ENCODE results near the gene CSH2.
"Not testable (repeated sequence)": the region's sequence is repeated elsewhere in the genome, so short reads cannot be mapped to it uniquely, and the experiment has no call there.

The CSH2 gene

GRCh38 chr17:63873577-63873976 is at the start of gene CSH2:
Gene CSH2, minus strand, starts transcription at chr17:63873677. Its CDS starts 63 bp downstream, at chr17:63873614.
- H3K9me3 Mint-ChIP-seq; H3K36me3 Mint-ChIP-seq (ENCODE audit: low read depth); H3K27ac Mint-ChIP-seq; H3K4me3 Mint-ChIP-seq; H3K4me1 Mint-ChIP-seq (ENCODE audit: low read depth); intact Hi-C loops (cut with micrococcal nuclease): not testable (repeated sequence)
- peaks cover 25% of the 10 kb centered on the region for H3K27me3 Mint-ChIP-seq

DNA sequence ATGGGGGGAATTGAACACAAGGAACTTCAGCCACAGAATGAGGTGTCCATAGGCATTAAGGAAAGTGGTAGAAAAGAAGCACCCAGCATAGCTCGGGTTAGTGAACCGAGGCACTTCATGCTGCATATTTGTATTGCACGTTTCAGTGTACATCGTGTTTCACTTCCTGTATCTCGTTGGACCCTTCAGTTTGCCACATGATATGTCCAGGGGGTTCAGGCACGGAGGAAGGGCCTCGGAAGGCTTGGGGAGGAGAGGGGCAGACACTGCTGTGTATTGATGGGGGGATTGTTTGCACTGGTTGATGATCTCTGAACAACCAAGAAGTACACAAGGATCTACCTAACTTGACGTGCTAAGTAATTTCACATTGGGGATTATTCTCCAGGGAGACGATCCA is 48.9 kb upstream of the CSH2 start:
- H3K4me1 Mint-ChIP-seq (ENCODE audit: low read depth): peaks cover 21% of the 10 kb centered on the region
- H3K9me3 Mint-ChIP-seq; H3K27me3 Mint-ChIP-seq; H3K36me3 Mint-ChIP-seq (ENCODE audit: low read depth); H3K27ac Mint-ChIP-seq; intact Hi-C loops (cut with micrococcal nuclease): not testable (repeated sequence)
- H3K4me3 Mint-ChIP-seq: peak overlapping the region; percentile 44

DNA sequence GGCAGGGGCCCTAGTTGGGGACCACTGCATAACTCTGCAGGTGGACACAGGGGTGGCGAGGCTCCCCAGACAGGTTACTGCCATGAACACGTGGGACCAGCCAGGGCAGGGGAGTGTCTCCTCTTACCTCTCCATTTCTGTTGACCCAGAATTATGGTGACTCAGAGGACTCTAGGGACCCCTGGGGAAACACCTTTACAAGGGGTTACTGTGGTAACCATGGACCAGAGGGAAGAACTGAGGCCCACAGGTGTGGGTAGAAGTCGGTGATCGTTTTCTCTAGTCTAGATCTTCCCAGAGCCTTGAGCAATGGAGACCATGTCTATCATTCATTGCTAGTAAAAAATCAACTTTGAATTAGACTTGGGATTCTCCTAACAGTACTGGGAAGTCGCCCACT is 47.3 kb upstream of the CSH2 start:
- Mint-ChIP-seq H3K4me1 (ENCODE audit: low read depth) (peaks cover 30% of the 10 kb centered on the region), H3K27me3 (peaks cover 14% of the 10 kb centered on the region)
- H3K9me3 Mint-ChIP-seq; intact Hi-C loops (cut with micrococcal nuclease); H3K27ac Mint-ChIP-seq; H3K36me3 Mint-ChIP-seq (ENCODE audit: low read depth); H3K4me3 Mint-ChIP-seq: not testable (repeated sequence)

GRCh38 chr17:63920050-63920449 is 46.6 kb upstream of the CSH2 start:
- intact Hi-C loops (cut with micrococcal nuclease); H3K9me3 Mint-ChIP-seq; H3K36me3 Mint-ChIP-seq (ENCODE audit: low read depth): not testable (repeated sequence)

GRCh38 chr17:63919311-63919723 is 45.8 kb upstream of the CSH2 start:
- Mint-ChIP-seq H3K27ac (no peak overlapping the region), H3K27me3 (peaks cover 18% of the 10 kb centered on the region), H3K9me3 (no peaks in the 10 kb centered on the region), H3K4me1 (ENCODE audit: low read depth) (peaks cover 35% of the 10 kb centered on the region), H3K36me3 (ENCODE audit: low read depth) (no peaks in the 10 kb centered on the region), H3K4me3 (no peak overlapping the region)
- intact Hi-C loops (cut with micrococcal nuclease): loop anchor here (1.0 to 5.0 kb wide), 3 partner anchors 27 to 213 kb away; partner anchors contain the start of gene ERN1

More at GRCh38 chr17:63920050-63920449, 46.6 kb upstream of the CSH2 start:
- not testable (repeated sequence) for H3K27ac Mint-ChIP-seq, H3K4me3 Mint-ChIP-seq
- peaks cover 14% of the 10 kb centered on the region for H3K27me3 Mint-ChIP-seq
- H3K4me1 Mint-ChIP-seq (ENCODE audit: low read depth): peaks cover 35% of the 10 kb centered on the region

GRCh38 chr17:63918789-63919305 is 45.4 kb upstream of the CSH2 start, which contains the start of gene GH1:
Gene GH1, minus strand, starts transcription at chr17:63918839. Its CDS starts 63 bp downstream, at chr17:63918776.
- not testable (repeated sequence) for H3K36me3 Mint-ChIP-seq (ENCODE audit: low read depth); H3K9me3 Mint-ChIP-seq; H3K4me3 Mint-ChIP-seq; H3K27ac Mint-ChIP-seq
- intact Hi-C loops (cut with micrococcal nuclease): loop anchor here (1.0 to 5.0 kb wide), 3 partner anchors 27 to 213 kb away; partner anchors contain the start of gene ERN1
- H3K27me3 Mint-ChIP-seq: peaks cover 18% of the 10 kb centered on the region
- peaks cover 35% of the 10 kb centered on the region for H3K4me1 Mint-ChIP-seq (ENCODE audit: low read depth)

DNA sequence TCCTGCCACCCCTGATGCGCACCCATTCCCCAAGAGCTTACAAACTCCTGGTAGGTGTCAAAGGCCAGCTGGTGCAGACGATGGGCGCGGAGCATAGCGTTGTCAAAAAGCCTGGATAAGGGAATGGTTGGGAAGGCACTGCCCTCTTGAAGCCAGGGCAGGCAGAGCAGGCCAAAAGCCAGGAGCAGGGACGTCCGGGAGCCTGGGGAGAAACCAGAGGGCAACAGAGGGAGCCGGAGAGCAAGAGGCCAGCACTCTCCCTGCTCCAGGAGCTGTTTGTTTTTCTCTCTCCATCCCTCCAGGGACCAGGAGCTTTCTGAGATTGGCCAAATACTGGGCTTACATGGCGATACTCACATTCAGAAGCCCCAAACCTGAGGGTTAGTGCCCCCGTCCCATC is 44.8 kb upstream of the CSH2 start:
- H3K4me3 Mint-ChIP-seq: no peak overlapping the region

GRCh38 chr17:63917646-63918045 is 44.2 kb upstream of the CSH2 start:
- H3K36me3 Mint-ChIP-seq (ENCODE audit: low read depth): no peaks in the 10 kb centered on the region
- peaks cover 18% of the 10 kb centered on the region for H3K27me3 Mint-ChIP-seq
- intact Hi-C loops (cut with micrococcal nuclease): loop anchor here (5.0 kb wide), 1 partner anchor 215 kb away; the partner anchor contains the start of gene ERN1
- peaks cover 29% of the 10 kb centered on the region for H3K4me1 Mint-ChIP-seq (ENCODE audit: low read depth)
- no peak overlapping the region for H3K27ac Mint-ChIP-seq
- no peaks in the 10 kb centered on the region for H3K9me3 Mint-ChIP-seq
- no peak overlapping the region for H3K4me3 Mint-ChIP-seq

More for the DNA sequence above, 44.8 kb upstream of the CSH2 start:
- Mint-ChIP-seq H3K9me3 (no peaks in the 10 kb centered on the region), H3K27ac (no peak overlapping the region), H3K27me3 (peaks cover 18% of the 10 kb centered on the region), H3K4me1 (ENCODE audit: low read depth) (peaks cover 35% of the 10 kb centered on the region), H3K36me3 (ENCODE audit: low read depth) (no peaks in the 10 kb centered on the region)
- intact Hi-C loops (cut with micrococcal nuclease): loop anchor here (5.0 kb wide), 1 partner anchor 214 kb away; the partner anchor contains the start of gene ERN1

DNA sequence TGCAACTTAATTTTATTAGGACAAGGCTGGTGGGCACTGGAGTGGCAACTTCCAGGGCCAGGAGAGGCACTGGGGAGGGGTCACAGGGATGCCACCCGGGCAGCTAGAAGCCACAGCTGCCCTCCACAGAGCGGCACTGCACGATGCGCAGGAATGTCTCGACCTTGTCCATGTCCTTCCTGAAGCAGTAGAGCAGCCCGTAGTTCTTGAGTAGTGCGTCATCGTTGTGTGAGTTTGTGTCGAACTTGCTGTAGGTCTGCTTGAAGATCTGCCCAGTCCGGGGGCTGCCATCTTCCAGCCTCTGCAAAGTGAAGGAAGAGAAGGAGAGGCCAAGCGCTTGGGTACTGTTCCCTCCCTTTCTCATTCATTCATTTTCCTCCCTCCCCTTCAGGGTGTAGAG is 43.7 kb upstream of the CSH2 start:
- H3K9me3 Mint-ChIP-seq, H3K27ac Mint-ChIP-seq: not testable (repeated sequence)

GRCh38 chr17:63916566-63917185 is 43.2 kb upstream of the CSH2 start:
- H3K4me3 Mint-ChIP-seq: no peak overlapping the region
- peaks cover 21% of the 10 kb centered on the region for H3K4me1 Mint-ChIP-seq (ENCODE audit: low read depth)
- intact Hi-C loops (cut with micrococcal nuclease): loop anchor here (5.0 kb wide), 1 partner anchor 216 kb away; the partner anchor contains the start of gene ERN1
- peak overlapping the region; percentile 39 for H3K27ac Mint-ChIP-seq
- no peaks in the 10 kb centered on the region for H3K36me3 Mint-ChIP-seq (ENCODE audit: low read depth)
- H3K9me3 Mint-ChIP-seq: no peaks in the 10 kb centered on the region
- H3K27me3 Mint-ChIP-seq: peaks cover 18% of the 10 kb centered on the region

More for the DNA sequence above, 43.7 kb upstream of the CSH2 start:
- Mint-ChIP-seq H3K27me3 (peaks cover 18% of the 10 kb centered on the region), H3K4me1 (ENCODE audit: low read depth) (peaks cover 24% of the 10 kb centered on the region)
- H3K36me3 Mint-ChIP-seq (ENCODE audit: low read depth); H3K4me3 Mint-ChIP-seq: not testable (repeated sequence)
- intact Hi-C loops (cut with micrococcal nuclease): loop anchor here (5.0 kb wide), 1 partner anchor 215 kb away; the partner anchor contains the start of gene ERN1

DNA sequence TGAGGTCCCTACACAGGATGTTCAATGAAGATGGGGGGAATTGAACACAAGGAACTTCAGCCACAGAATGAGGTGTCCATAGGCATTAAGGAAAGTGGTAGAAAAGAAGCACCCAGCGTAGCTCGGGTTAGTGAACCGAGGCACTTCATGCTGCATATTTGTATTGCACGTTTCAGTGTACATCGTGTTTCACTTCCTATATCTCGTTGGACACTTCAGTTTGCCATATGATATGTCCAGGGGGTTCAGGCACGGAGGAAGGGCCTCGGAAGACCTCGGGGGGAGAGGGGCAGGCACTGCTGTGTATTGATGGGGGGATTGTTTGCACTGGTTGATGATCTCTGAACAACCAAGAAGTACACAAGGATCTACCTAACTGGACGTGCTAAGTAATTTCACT is 42.3 kb upstream of the CSH2 start:
- peak overlapping the region; percentile 45 for H3K27ac Mint-ChIP-seq
- peak overlapping the region; percentile 47 for H3K4me3 Mint-ChIP-seq
- H3K4me1 Mint-ChIP-seq (ENCODE audit: low read depth): peaks cover 21% of the 10 kb centered on the region
- intact Hi-C loops (cut with micrococcal nuclease): loop anchor here (5.0 kb wide), 1 partner anchor 217 kb away; the partner anchor contains the start of gene ERN1
- peaks cover 21% of the 10 kb centered on the region for H3K27me3 Mint-ChIP-seq
- not testable (repeated sequence) for H3K36me3 Mint-ChIP-seq (ENCODE audit: low read depth); H3K9me3 Mint-ChIP-seq

- Mint-ChIP-seq H3K4me1 (ENCODE audit: low read depth) (peaks cover 21% of the 10 kb centered on the region), H3K9me3 (no peaks in the 10 kb centered on the region), H3K36me3 (ENCODE audit: low read depth) (no peaks in the 10 kb centered on the region), H3K4me3 (no peak overlapping the region), H3K27me3 (peaks cover 24% of the 10 kb centered on the region), H3K27ac (no peak overlapping the region)
- intact Hi-C loops (cut with micrococcal nuclease): no loop called here
These were observed 41.0 kb upstream of the CSH2 start for GRCh38 chr17:63914471-63914870.

DNA sequence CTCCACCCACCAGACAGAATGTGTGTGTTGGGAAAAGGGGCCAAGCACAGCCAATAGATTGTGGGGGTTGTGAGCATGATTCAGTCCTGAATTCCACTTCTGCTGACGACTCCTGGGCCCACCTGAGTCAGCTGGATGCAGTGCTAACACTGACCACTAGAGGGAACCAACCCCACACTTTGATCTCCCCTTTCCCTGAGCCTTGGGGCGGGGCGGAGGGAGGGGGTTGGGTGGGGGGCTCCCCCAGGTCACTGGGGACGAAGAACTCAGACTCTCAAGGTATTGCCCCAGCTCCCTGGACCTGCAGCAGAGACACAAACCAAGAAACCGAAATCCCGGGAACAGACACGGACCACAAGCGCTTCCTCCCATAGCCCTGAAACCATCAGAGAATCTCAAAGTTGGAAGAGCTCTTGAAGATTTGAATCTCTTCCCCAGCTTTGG is 38.2 kb upstream of the CSH2 start:
- Mint-ChIP-seq H3K4me3 (no peak overlapping the region), H3K36me3 (ENCODE audit: low read depth) (no peaks in the 10 kb centered on the region), H3K4me1 (ENCODE audit: low read depth) (peaks cover 14% of the 10 kb centered on the region), H3K27ac (no peak overlapping the region), H3K9me3 (no peaks in the 10 kb centered on the region), H3K27me3 (peaks cover 13% of the 10 kb centered on the region)
- intact Hi-C loops (cut with micrococcal nuclease): loop anchor here (2.0 kb wide), 2 partner anchors 35 to 115 kb away; no protein-coding TSS in a partner anchor

DNA sequence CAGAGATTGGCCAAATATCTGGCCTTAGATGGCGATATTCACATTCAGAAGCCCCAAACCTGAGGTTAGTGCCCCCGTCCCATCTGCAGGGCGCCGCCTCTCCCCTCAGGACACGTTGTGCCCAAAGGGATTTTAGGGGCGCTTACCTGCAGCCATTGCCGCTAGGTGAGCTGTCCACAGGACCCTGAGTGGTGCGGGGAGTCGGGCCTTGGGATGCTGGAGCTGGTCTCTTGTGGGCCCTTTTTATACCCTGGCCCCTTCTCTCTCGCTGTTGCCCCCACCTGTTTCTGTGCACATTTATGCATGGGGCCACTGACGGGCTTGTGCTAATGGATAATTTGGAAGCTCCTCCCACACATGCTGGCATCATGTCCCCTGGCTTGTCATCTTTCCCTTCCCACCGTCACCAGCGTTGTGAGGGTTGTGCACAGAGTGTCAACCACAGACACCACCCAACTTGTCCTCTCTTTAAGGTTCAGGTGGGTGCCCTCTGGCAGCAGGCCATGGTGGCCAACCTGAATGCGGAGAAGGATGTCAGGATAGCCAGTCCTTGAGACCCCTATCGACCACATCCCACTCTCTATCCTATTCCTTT is 37.7 kb upstream of the CSH2 start, which contains the start of gene CSHL1:
TSS of gene CSHL1 (minus strand) at position 218 of the 595 bp plus-strand sequence. CDS start at position 156, 62 bp downstream.
- Mint-ChIP-seq H3K4me1 (ENCODE audit: low read depth) (peaks cover 9% of the 10 kb centered on the region), H3K27ac (no peak within 1 kb of the TSS), H3K36me3 (ENCODE audit: low read depth) (no peaks in the 10 kb centered on the region), H3K9me3 (no peaks in the 10 kb centered on the region), H3K27me3 (peaks cover 10% of the 10 kb centered on the region), H3K4me3 (no peak within 1 kb of the TSS)
- intact Hi-C loops (cut with micrococcal nuclease): loop anchor here (2.0 kb wide), 1 partner anchor 36 kb away; no protein-coding TSS in a partner anchor
